SU-DHL-6 (cell line): ENCODE data around the gene KANK2.

Source experiments
- CTCF ChIP-seq: fragments of 200-600 bp; sonication (generic); IDR thresholded peaks from one replicate; pipeline ENCODE4 v1.5.1; 2017; ENCODE audit warnings: antibody characterized with exemption, mild to moderate bottlenecking, low read length, moderate library complexity; ENCODE audit not compliant: insufficient read depth, poor library complexity, severe bottlenecking
- EZH2phosphoT487 ChIP-seq: fragments of 200-600 bp; sonication (generic), shearing (Covaris generic); conservative IDR thresholded peaks from 2 replicates; pipeline ENCODE4 v1.6.1; 2018; ENCODE audit warnings: mild to moderate bottlenecking, antibody characterized with exemption, low read length, moderate library complexity, mixed read lengths

- TF ChIP-seq CTCF: no peak
- no peak for TF ChIP-seq EZH2phosphoT487
Observed at GRCh38 chr19:11172576-11172975, 24.8 kb downstream of the KANK2 start.
